ENCODE results near the gene PLOD1.
"Not testable (repeated sequence)": the region's sequence is repeated elsewhere in the genome, so short reads cannot be mapped to it uniquely, and the experiment has no call there.

Gene PLOD1

GRCh38 chr1:11903210-11903609 is 31.3 kb upstream of the PLOD1 start:
- H3K14ac ChIP-seq (ENCODE audit: low read length in 2 of 2): no peak overlapping the region
- H3K79me1 ChIP-seq (replicated peaks; ENCODE audit: low read length, poor library complexity, severe bottlenecking): no peaks in the 10 kb centered on the region
- H2AFZ ChIP-seq (ENCODE audit: low read depth, low read length): no peak overlapping the region
- no peak overlapping the region for H4K8ac ChIP-seq (ENCODE audit: low read length)
- no peak overlapping the region for H3K27ac ChIP-seq (ENCODE audit: low read length, poor library complexity, severe bottlenecking)
- no peaks in the 10 kb centered on the region for H3K4me1 ChIP-seq (ENCODE audit: control insufficient read depth, insufficient read depth, low read depth, low read length)
- no peak overlapping the region for H3K4me3 ChIP-seq (ENCODE audit: insufficient read depth in 1 of 2, low read depth in 1 of 2, low read length in 2 of 2)
- WGBS: 82% methylated on average over 1 of the region's 1 CpG
- H2BK12ac ChIP-seq (ENCODE audit: low read length in 2 of 2): no peak overlapping the region
- no peak overlapping the region for H2BK120ac ChIP-seq (ENCODE audit: low read depth, low read length)
- no peak for DNase-seq
- no peak overlapping the region for H2AK5ac ChIP-seq (ENCODE audit: low read length, severe bottlenecking)
- H3K4ac ChIP-seq (ENCODE audit: low read depth in 1 of 2, low read length in 2 of 2): no peak overlapping the region
- no peaks in the 10 kb centered on the region for H3K9me3 ChIP-seq (ENCODE audit: control insufficient read depth, low read length)
- no peak overlapping the region for H2BK15ac ChIP-seq (ENCODE audit: low read depth, poor library complexity, severe bottlenecking)
- H3K36me3 ChIP-seq (ENCODE audit: control insufficient read depth in 1 of 2, insufficient read depth in 2 of 2, low read depth in 1 of 2, low read length in 2 of 2): no peaks in the 10 kb centered on the region
- no peak overlapping the region for H4K91ac ChIP-seq (ENCODE audit: low read length)
- no peak overlapping the region for H2BK5ac ChIP-seq (ENCODE audit: low read depth, low read length, poor library complexity, severe bottlenecking)
- H3K23ac ChIP-seq (ENCODE audit: low read length in 2 of 2): no peak overlapping the region
- H3K9ac ChIP-seq (ENCODE audit: low read length): no peak overlapping the region
- peaks cover 19 to 26% of the 10 kb centered on the region in 2 experiments for H3K27me3 ChIP-seq (ENCODE audit: control insufficient read depth in 1 of 2, insufficient read depth in 1 of 2, low read length in 2 of 2)
- no peak overlapping the region for H3K18ac ChIP-seq (ENCODE audit: low read depth in 1 of 2, low read length in 2 of 2)
- no peak overlapping the region for H3K4me2 ChIP-seq (ENCODE audit: low read length, poor library complexity, severe bottlenecking)

GRCh38 chr1:11904156-11904555 is 30.4 kb upstream of the PLOD1 start:
- H2AK5ac ChIP-seq (ENCODE audit: low read length, severe bottlenecking); H4K8ac ChIP-seq (ENCODE audit: low read length); H3K4me2 ChIP-seq (ENCODE audit: low read length, poor library complexity, severe bottlenecking); H3K36me3 ChIP-seq (ENCODE audit: control insufficient read depth in 1 of 2, insufficient read depth in 2 of 2, low read depth in 1 of 2, low read length in 2 of 2); H3K18ac ChIP-seq (ENCODE audit: low read depth in 1 of 2, low read length in 2 of 2); H2BK12ac ChIP-seq (ENCODE audit: low read length in 2 of 2); H3K4me1 ChIP-seq (ENCODE audit: control insufficient read depth, insufficient read depth, low read depth, low read length); DNase-seq; H2AFZ ChIP-seq (ENCODE audit: low read depth, low read length); H2BK15ac ChIP-seq (ENCODE audit: low read depth, poor library complexity, severe bottlenecking); H4K91ac ChIP-seq (ENCODE audit: low read length); H3K4ac ChIP-seq (ENCODE audit: low read depth in 1 of 2, low read length in 2 of 2); H3K79me1 ChIP-seq (replicated peaks; ENCODE audit: low read length, poor library complexity, severe bottlenecking); H3K14ac ChIP-seq (ENCODE audit: low read length in 2 of 2); H3K9ac ChIP-seq (ENCODE audit: low read length); H2BK5ac ChIP-seq (ENCODE audit: low read depth, low read length, poor library complexity, severe bottlenecking); H2BK120ac ChIP-seq (ENCODE audit: low read depth, low read length); H3K4me3 ChIP-seq (ENCODE audit: insufficient read depth in 1 of 2, low read depth in 1 of 2, low read length in 2 of 2); H3K23ac ChIP-seq (ENCODE audit: low read length in 2 of 2); H3K27ac ChIP-seq (ENCODE audit: low read length, poor library complexity, severe bottlenecking); H3K9me3 ChIP-seq (ENCODE audit: control insufficient read depth, low read length): not testable (repeated sequence)
- 97% methylated on average over 5 of the region's 5 CpGs for WGBS
- H3K27me3 ChIP-seq (ENCODE audit: control insufficient read depth in 1 of 2, insufficient read depth in 1 of 2, low read length in 2 of 2): peaks cover 9 to 18% of the 10 kb centered on the region in 2 experiments

GRCh38 chr1:11904978-11905377 is 29.5 kb upstream of the PLOD1 start:
- Histone ChIP-seq H3K79me1 (replicated peaks; ENCODE audit: low read length, poor library complexity, severe bottlenecking) (no peaks in the 10 kb centered on the region), H3K23ac (ENCODE audit: low read length in 2 of 2) (no peak overlapping the region), H4K8ac (ENCODE audit: low read length) (no peak overlapping the region)

GRCh38 chr1:11906870-11907269 is 27.6 kb upstream of the PLOD1 start:
- H2BK120ac ChIP-seq (ENCODE audit: low read depth, low read length): no peak overlapping the region
- no peak overlapping the region for H3K27ac ChIP-seq (ENCODE audit: low read length, poor library complexity, severe bottlenecking)
- H3K9ac ChIP-seq (ENCODE audit: low read length): peak overlapping the region; percentile 92
- no peak overlapping the region for H2BK12ac ChIP-seq (ENCODE audit: low read length in 2 of 2)
- H3K9me3 ChIP-seq (ENCODE audit: control insufficient read depth, low read length): no peaks in the 10 kb centered on the region
- H4K8ac ChIP-seq (ENCODE audit: low read length): no peak overlapping the region
- H3K23ac ChIP-seq (ENCODE audit: low read length in 2 of 2): no peak overlapping the region
- 81% methylated on average over 9 of the region's 10 CpGs for WGBS
- H2BK5ac ChIP-seq (ENCODE audit: low read depth, low read length, poor library complexity, severe bottlenecking): no peak overlapping the region
- no peak overlapping the region for H2BK15ac ChIP-seq (ENCODE audit: low read depth, poor library complexity, severe bottlenecking)
- no peak overlapping the region for H3K4ac ChIP-seq (ENCODE audit: low read depth in 1 of 2, low read length in 2 of 2)
- no peaks in the 10 kb centered on the region for H3K79me1 ChIP-seq (replicated peaks; ENCODE audit: low read length, poor library complexity, severe bottlenecking)
- H4K91ac ChIP-seq (ENCODE audit: low read length): no peak overlapping the region
- H3K4me2 ChIP-seq (ENCODE audit: low read length, poor library complexity, severe bottlenecking): no peak overlapping the region
- no peaks in the 10 kb centered on the region for H3K36me3 ChIP-seq (ENCODE audit: control insufficient read depth in 1 of 2, insufficient read depth in 2 of 2, low read depth in 1 of 2, low read length in 2 of 2)
- no peak overlapping the region for H3K18ac ChIP-seq (ENCODE audit: low read depth in 1 of 2, low read length in 2 of 2)
- H2AK5ac ChIP-seq (ENCODE audit: low read length, severe bottlenecking): no peak overlapping the region
- no peak overlapping the region for H3K4me3 ChIP-seq (ENCODE audit: insufficient read depth in 1 of 2, low read depth in 1 of 2, low read length in 2 of 2)
- H3K27me3 ChIP-seq (ENCODE audit: control insufficient read depth in 1 of 2, insufficient read depth in 1 of 2, low read length in 2 of 2): no peaks in the 10 kb centered on the region
- H3K4me1 ChIP-seq (ENCODE audit: control insufficient read depth, insufficient read depth, low read depth, low read length): peaks cover 3% of the 10 kb centered on the region
- no peak for DNase-seq
- no peak overlapping the region for H3K14ac ChIP-seq (ENCODE audit: low read length in 2 of 2)
- H2AFZ ChIP-seq (ENCODE audit: low read depth, low read length): no peak overlapping the region

More at GRCh38 chr1:11904978-11905377, 29.5 kb upstream of the PLOD1 start:
- H3K9ac ChIP-seq (ENCODE audit: low read length): no peak overlapping the region
- H3K4me2 ChIP-seq (ENCODE audit: low read length, poor library complexity, severe bottlenecking): no peak overlapping the region
- H3K4ac ChIP-seq (ENCODE audit: low read depth in 1 of 2, low read length in 2 of 2): no peak overlapping the region
- H3K18ac ChIP-seq (ENCODE audit: low read depth in 1 of 2, low read length in 2 of 2): no peak overlapping the region
- no peak overlapping the region for H3K4me3 ChIP-seq (ENCODE audit: insufficient read depth in 1 of 2, low read depth in 1 of 2, low read length in 2 of 2)
- 89% methylated on average over 4 of the region's 5 CpGs for WGBS
- H2AK5ac ChIP-seq (ENCODE audit: low read length, severe bottlenecking): no peak overlapping the region
- no peak overlapping the region for H2AFZ ChIP-seq (ENCODE audit: low read depth, low read length)
- no peak overlapping the region for H2BK15ac ChIP-seq (ENCODE audit: low read depth, poor library complexity, severe bottlenecking)
- H3K36me3 ChIP-seq (ENCODE audit: control insufficient read depth in 1 of 2, insufficient read depth in 2 of 2, low read depth in 1 of 2, low read length in 2 of 2): no peaks in the 10 kb centered on the region
- no peak overlapping the region for H3K27ac ChIP-seq (ENCODE audit: low read length, poor library complexity, severe bottlenecking)
- no peak overlapping the region for H3K14ac ChIP-seq (ENCODE audit: low read length in 2 of 2)
- peaks cover 3% of the 10 kb centered on the region for H3K4me1 ChIP-seq (ENCODE audit: control insufficient read depth, insufficient read depth, low read depth, low read length)
- peaks cover 4 to 11% of the 10 kb centered on the region in 2 experiments for H3K27me3 ChIP-seq (ENCODE audit: control insufficient read depth in 1 of 2, insufficient read depth in 1 of 2, low read length in 2 of 2)
- H2BK12ac ChIP-seq (ENCODE audit: low read length in 2 of 2): no peak overlapping the region
- H2BK120ac ChIP-seq (ENCODE audit: low read depth, low read length): no peak overlapping the region
- H4K91ac ChIP-seq (ENCODE audit: low read length): no peak overlapping the region
- DNase-seq: no peak
- no peaks in the 10 kb centered on the region for H3K9me3 ChIP-seq (ENCODE audit: control insufficient read depth, low read length)
- no peak overlapping the region for H2BK5ac ChIP-seq (ENCODE audit: low read depth, low read length, poor library complexity, severe bottlenecking)
